ENCODE measurements around the gene RCOR2. TPM values are rescaled to one million over a fixed set of nuclear protein-coding genes. Genes with fewer than 3 reads are reported as not detected.

The RCOR2 gene
- total and polyA plus RNA-seq, 2 of the 13 experiments (the other 11 are each of a cell fraction or from before 2014, with no cell fraction given), result 8.3 to 8.5 TPM

DNA sequence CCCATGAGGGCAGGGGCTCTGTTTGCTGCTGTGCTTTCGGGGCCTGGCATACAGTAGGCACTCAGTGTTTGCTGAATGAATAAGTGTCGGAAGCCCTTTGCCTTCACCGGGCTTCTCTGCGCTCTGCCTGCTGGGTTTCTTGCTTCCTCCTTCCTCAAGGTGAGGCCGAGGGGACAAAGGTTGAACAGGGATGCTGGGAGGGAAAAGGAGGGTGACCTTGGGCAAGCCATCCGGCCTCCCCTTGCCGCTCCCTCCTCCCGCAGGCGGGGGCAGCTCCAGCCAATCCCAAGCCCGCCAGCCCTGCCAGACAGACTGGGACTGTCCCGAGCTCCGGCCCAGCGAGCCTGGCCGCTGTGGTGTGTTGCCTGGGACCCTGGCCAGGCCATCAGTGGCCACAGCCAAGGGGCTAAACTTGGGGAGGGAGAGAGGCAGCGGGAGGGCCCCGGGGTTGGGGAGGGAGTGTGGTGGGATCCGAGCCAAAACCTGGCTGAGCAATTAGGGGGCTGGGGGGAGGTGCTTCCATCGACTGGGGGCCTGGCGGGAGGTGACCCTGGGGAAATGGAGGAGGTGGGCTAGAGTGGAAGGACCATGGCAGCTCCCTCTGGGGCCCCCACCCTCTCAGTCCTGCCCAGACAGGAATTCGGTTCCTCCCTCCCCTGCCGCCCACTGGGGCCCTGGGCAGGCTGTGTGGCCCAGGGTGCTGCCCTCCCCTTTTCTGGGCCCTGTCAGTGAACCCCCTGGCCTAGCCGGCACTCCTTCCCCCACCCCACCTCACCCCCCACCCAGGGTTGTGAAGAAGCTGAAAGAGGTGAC lies 3.4 kb upstream of the RCOR2 start (continued):
- TF ChIP-seq AHDC1 (CRISPR knock-in tag; IDR thresholded peaks at IDR 0.05; ENCODE audit: borderline replicate concordance) (no peak), PBX3 (CRISPR knock-in tag; IDR thresholded peaks at IDR 0.05; ENCODE audit: borderline replicate concordance) (no peak), SOX5 (CRISPR knock-in tag; IDR thresholded peaks at IDR 0.05; ENCODE audit: borderline replicate concordance) (no peak; the same call in 1 of the 2 replicates), TFDP1 (CRISPR knock-in tag; IDR thresholded peaks at IDR 0.05; ENCODE audit: borderline replicate concordance) (no peak; the same call in 1 of the 2 replicates), TP53 (CRISPR knock-in tag; conservative IDR thresholded peaks at IDR 0.05) (no peak), ARNT2 (CRISPR knock-in tag; IDR thresholded peaks at IDR 0.05; ENCODE audit: low read depth) (0 out of 2 replicates have a peak, but pooled peaks have one; percentile 51), NFE2L2 (IDR thresholded peaks at IDR 0.05; ENCODE audit: low read length) (no peak), ZNF883 (CRISPR knock-in tag; IDR thresholded peaks at IDR 0.05; ENCODE audit: not compliant biosample characterization) (no peak), POLR2G (IDR thresholded peaks at IDR 0.05; ENCODE audit: low read depth, low read length) (peak; percentile 76), MXD1 (CRISPR knock-in tag; IDR thresholded peaks at IDR 0.05) (no peak), CERS6 (CRISPR knock-in tag; IDR thresholded peaks at IDR 0.05) (no peak), ZNF451 (CRISPR knock-in tag; IDR thresholded peaks at IDR 0.05) (no peak), TEAD2 (CRISPR knock-in tag; IDR thresholded peaks at IDR 0.05) (no peak)
- TF ChIP-seq, protein P1, sequence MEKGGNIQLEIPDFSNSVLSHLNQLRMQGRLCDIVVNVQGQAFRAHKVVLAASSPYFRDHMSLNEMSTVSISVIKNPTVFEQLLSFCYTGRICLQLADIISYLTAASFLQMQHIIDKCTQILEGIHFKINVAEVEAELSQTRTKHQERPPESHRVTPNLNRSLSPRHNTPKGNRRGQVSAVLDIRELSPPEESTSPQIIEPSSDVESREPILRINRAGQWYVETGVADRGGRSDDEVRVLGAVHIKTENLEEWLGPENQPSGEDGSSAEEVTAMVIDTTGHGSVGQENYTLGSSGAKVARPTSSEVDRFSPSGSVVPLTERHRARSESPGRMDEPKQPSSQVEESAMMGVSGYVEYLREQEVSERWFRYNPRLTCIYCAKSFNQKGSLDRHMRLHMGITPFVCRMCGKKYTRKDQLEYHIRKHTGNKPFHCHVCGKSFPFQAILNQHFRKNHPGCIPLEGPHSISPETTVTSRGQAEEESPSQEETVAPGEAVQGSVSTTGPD (CRISPR knock-in tag; IDR thresholded peaks at IDR 0.05), result 0 out of 2 replicates have a peak, but pooled peaks have one; percentile 16
- TF ChIP-seq, protein P2, sequence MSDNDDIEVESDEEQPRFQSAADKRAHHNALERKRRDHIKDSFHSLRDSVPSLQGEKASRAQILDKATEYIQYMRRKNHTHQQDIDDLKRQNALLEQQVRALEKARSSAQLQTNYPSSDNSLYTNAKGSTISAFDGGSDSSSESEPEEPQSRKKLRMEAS (IDR thresholded peaks at IDR 0.05), result no peak; the same call in 1 of the 2 replicates
- TF ChIP-seq, protein P3, sequence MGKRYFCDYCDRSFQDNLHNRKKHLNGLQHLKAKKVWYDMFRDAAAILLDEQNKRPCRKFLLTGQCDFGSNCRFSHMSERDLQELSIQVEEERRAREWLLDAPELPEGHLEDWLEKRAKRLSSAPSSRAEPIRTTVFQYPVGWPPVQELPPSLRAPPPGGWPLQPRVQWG (CRISPR knock-in tag; IDR thresholded peaks at IDR 0.05; ENCODE audit: borderline replicate concordance, low read depth), result no peak

Data from HepG2 (cell line).